CD4-positive, alpha-beta T cell treated with Interleukin-21 for 1 hour (primary cell): ENCODE measurements around the gene ENDOD1.

Source experiments
- DNase-seq: peaks from one replicate; pipeline ENCODE4 v3.0.0-alpha.2; 2020

ENDOD1 gene

GRCh38 chr11:95076981-95077380, 12.7 kb upstream of the ENDOD1 start:
- DNase-seq: no peak

GRCh38 chr11:95078526-95078925, 11.1 kb upstream of the ENDOD1 start:
- no peak for DNase-seq

- no peak for DNase-seq
These were observed 8.6 kb upstream of the ENDOD1 start for GRCh38 chr11:95081010-95081409.

GRCh38 chr11:95081412-95081811, 8.2 kb upstream of the ENDOD1 start:
- DNase-seq: no peak

- DNase-seq: no peak
These were observed 7.1 kb upstream of the ENDOD1 start for GRCh38 chr11:95082576-95083001.

- DNase-seq: no peak
These were observed 5.1 kb upstream of the ENDOD1 start for GRCh38 chr11:95084509-95084908.

- DNase-seq: no peak
These were observed 4.4 kb upstream of the ENDOD1 start for GRCh38 chr11:95085117-95085816.

GRCh38 chr11:95086151-95086550, 3.5 kb upstream of the ENDOD1 start:
- no peak for DNase-seq

GRCh38 chr11:95086836-95087570, 2.6 kb upstream of the ENDOD1 start:
- DNase-seq: no peak

GRCh38 chr11:95088946-95089619, 563 bp upstream of the ENDOD1 start:
- peak; percentile 50 for DNase-seq

- DNase-seq: no peak
These were observed 2.1 kb downstream of the ENDOD1 start for GRCh38 chr11:95091663-95092180.

- DNase-seq: peak; percentile 33
These were observed 3.1 kb downstream of the ENDOD1 start for GRCh38 chr11:95092549-95093324.

GRCh38 chr11:95093548-95093947, 3.9 kb downstream of the ENDOD1 start:
- DNase-seq: no peak

GRCh38 chr11:95095858-95096587, 6.4 kb downstream of the ENDOD1 start:
- peak; percentile 13 for DNase-seq

- no peak for DNase-seq
These were observed 7.6 kb downstream of the ENDOD1 start for GRCh38 chr11:95097209-95097608.

GRCh38 chr11:95098826-95099225, 9.2 kb downstream of the ENDOD1 start:
- DNase-seq: no peak

GRCh38 chr11:95100191-95100648, 10.6 kb downstream of the ENDOD1 start:
- no peak for DNase-seq

GRCh38 chr11:95100856-95101507, 11.3 kb downstream of the ENDOD1 start:
- DNase-seq: no peak

- DNase-seq: no peak
These were observed 12.3 kb downstream of the ENDOD1 start for GRCh38 chr11:95101935-95102334.

GRCh38 chr11:95102733-95103132, 13.1 kb downstream of the ENDOD1 start:
- no peak for DNase-seq

GRCh38 chr11:95103701-95104100, 14.1 kb downstream of the ENDOD1 start:
- DNase-seq: no peak
